ENCODE results near the gene NHLH1. TPM values are rescaled to one million over a fixed set of nuclear protein-coding genes. Genes with fewer than 3 reads are reported as not detected.

The NHLH1 gene
- polyA plus RNA-seq, 12 donors, result 0.21 to 0.65 (median 0.42) TPM; not detected in 2

- DNase-seq, result peak; percentile 28
Observed at GRCh38 chr1:160411271-160412027, 44.6 kb downstream of the NHLH1 start.

DNA sequence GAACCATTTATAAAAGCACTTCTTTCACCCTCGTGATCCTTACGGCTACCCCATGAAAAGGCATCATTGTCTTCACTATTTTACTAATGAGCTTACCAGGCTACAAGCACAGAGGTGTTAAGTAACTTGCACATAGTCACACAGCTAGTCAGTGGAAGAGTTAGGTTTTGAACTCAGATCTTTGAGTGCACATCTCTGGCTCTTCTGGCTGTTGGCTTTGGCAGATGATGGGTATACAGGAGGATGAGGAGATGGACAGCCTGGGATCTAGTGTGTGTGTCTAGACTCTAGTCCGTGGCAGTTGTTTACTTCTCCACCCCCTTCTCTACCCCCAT is 45.1 kb downstream of the NHLH1 start:
- no peak for DNase-seq

GRCh38 chr1:160413716-160414115 is 46.8 kb downstream of the NHLH1 start:
- no peak for DNase-seq

GRCh38 chr1:160414881-160415280 is 48.0 kb downstream of the NHLH1 start:
- DNase-seq, result no peak

GRCh38 chr1:160415696-160416290 is 48.9 kb downstream of the NHLH1 start:
- no peak for DNase-seq

DNA sequence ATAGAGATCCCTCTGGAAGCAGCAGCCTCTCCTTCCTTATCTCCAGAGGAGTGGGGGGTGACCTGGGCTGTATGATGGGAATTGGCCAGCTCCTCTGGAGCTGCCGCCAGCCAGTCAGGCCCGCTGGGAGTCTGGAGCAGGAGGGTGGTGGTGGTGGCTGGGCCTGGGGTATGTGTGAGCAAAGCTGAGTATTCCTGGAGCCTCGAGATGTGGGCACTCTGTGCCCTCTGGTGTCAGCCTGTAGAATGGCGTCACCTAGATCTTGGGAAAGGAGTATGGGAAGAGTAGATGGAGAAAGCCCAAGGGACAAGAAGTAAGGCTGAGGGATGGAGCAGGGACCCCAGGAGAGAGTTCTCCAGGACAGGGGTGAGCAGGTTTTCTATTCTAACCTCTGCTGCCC is 49.5 kb downstream of the NHLH1 start:
- no peak for DNase-seq

GRCh38 chr1:160418483-160418882 is 51.6 kb downstream of the NHLH1 start:
- DNase-seq, result no peak

GRCh38 chr1:160419150-160419837 is 52.4 kb downstream of the NHLH1 start:
- no peak for DNase-seq

- DNase-seq, result no peak
Observed at GRCh38 chr1:160419838-160420169, 52.9 kb downstream of the NHLH1 start.

GRCh38 chr1:160420881-160421842 is 54.3 kb downstream of the NHLH1 start:
- DNase-seq, result no peak

- no peak for DNase-seq
Observed at GRCh38 chr1:160421881-160422280, 55.0 kb downstream of the NHLH1 start.

Other genes starting within 250 kb of the NHLH1 start
- gene ATP1A4, start 215.5 kb upstream of the NHLH1 start, polyA plus RNA-seq (ENCODE audit: insufficient read length in 12 of 12), result 1 to 10 TPM in 9 of 12 donors, under 1 TPM in 1, not detected in 2; 0.87 to 6.0 (median 3.1) TPM
- 1,000 to 10,000 TPM in 5 of 12 donors, 100 to 1,000 TPM in 7; 212 to 1,621 (median 785) TPM for gene CASQ1, start 176.5 kb upstream of the NHLH1 start, polyA plus RNA-seq (ENCODE audit: insufficient read length in 12 of 12)
- gene PEA15, start 161.7 kb upstream of the NHLH1 start, polyA plus RNA-seq (ENCODE audit: insufficient read length in 12 of 12), result 100 to 1,000 TPM in 11 of 12 donors, not detected in 1; 119 to 154 (median 137) TPM
- 100 to 1,000 TPM in 8 of 12 donors, 10 to 100 TPM in 4; 83.3 to 362 (median 117) TPM for gene DCAF8, start 104.5 kb upstream of the NHLH1 start, polyA plus RNA-seq (ENCODE audit: insufficient read length in 12 of 12)
- 10 to 100 TPM in 11 of 12 donors, not detected in 1; 37.5 to 77.2 (median 46.6) TPM for gene PEX19, start 81.9 kb upstream of the NHLH1 start, polyA plus RNA-seq (ENCODE audit: insufficient read length in 12 of 12)
- gene COPA, start 23.8 kb upstream of the NHLH1 start, polyA plus RNA-seq (ENCODE audit: insufficient read length in 12 of 12), result 100 to 1,000 TPM in 11 of 12 donors, not detected in 1; 111 to 183 (median 134) TPM
- 100 to 1,000 TPM in 8 of 12 donors, 10 to 100 TPM in 3, not detected in 1; 95.1 to 123 (median 105) TPM for gene NCSTN, start 23.7 kb upstream of the NHLH1 start, polyA plus RNA-seq (ENCODE audit: insufficient read length in 12 of 12)
- gene VANGL2, start 33.5 kb downstream of the NHLH1 start, polyA plus RNA-seq (ENCODE audit: insufficient read length in 12 of 12), result 10 to 100 TPM in 8 of 12 donors, 1 to 10 TPM in 3, not detected in 1; 7.2 to 39.3 (median 10.8) TPM
- under 1 TPM in 9 of 12 donors, not detected in 3; 0.11 to 0.97 (median 0.27) TPM for gene SLAMF6, start 156.2 kb downstream of the NHLH1 start, polyA plus RNA-seq (ENCODE audit: insufficient read length in 12 of 12)
- gene CD84, start 212.4 kb downstream of the NHLH1 start, polyA plus RNA-seq (ENCODE audit: insufficient read length in 12 of 12), result 1 to 10 TPM in 8 of 12 donors, under 1 TPM in 2, not detected in 2; 0.89 to 4.5 (median 1.3) TPM